Fibroblast of villous mesenchyme (primary cell): ENCODE data around the gene MAGOH. TPM values are rescaled to one million over a fixed set of nuclear protein-coding genes. Genes with fewer than 3 reads are reported as not detected.

ENCODE experiments used
- DNase-seq: peaks from one replicate; pipeline ENCODE4 v3.0.0-alpha.2; 2010; ENCODE audit warnings: low read depth
- H3K4me3 ChIP-seq: 2 replicates; pipeline ENCODE4 v1.5.1; 2011; ENCODE audit warnings: low read depth, mild to moderate bottlenecking, low read length
- CTCF ChIP-seq: IDR thresholded peaks from 2 replicates; pipeline ENCODE4 v1.5.1; 2012; ENCODE audit warnings: low read depth, mild to moderate bottlenecking, low read length; ENCODE audit not compliant: insufficient read depth
- total RNA-seq: library from RNA; depleted of rRNA; stranded (reverse); fragments of >200 nt; gene quantifications from 2 replicates; pipeline ENCODE4 v1.2.3, GENCODE V29; 2012

The MAGOH gene
- total RNA-seq, 1 donor: 30.2 TPM

DNA sequence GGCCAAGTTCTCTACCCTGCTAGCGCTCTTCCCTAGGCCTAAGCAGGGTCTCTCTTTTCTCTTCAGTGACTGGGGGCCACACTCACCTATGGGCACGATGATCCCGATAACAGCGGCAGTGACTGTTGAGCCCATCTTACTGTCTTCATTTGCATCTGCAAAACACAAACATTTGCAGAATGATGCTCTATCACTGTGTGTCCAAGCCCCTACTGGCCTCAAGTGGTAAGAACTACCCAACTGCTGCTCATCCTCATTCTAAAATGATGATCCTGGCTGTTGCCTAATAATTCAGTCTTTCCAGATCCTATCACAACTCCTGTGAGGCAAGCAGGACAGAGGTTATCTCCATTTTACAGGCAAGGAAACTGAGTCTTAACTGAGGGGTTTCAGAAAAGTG is 16.7 kb upstream of the MAGOH start:
- H3K4me3 ChIP-seq: no peak overlapping the region
- DNase-seq: peak; percentile 10
- TF ChIP-seq CTCF: peak; percentile 19

- DNase-seq: peak; percentile 90
- TF ChIP-seq CTCF: no peak
Measured at GRCh38 chr1:53254011-53254640, 15.8 kb upstream of the MAGOH start.

GRCh38 chr1:53250325-53250724 is 12.0 kb upstream of the MAGOH start:
- no peak for DNase-seq
- no peak for TF ChIP-seq CTCF
- H3K4me3 ChIP-seq: no peak overlapping the region

More at GRCh38 chr1:53254011-53254640, 15.8 kb upstream of the MAGOH start:
- H3K4me3 ChIP-seq: no peak overlapping the region

DNA sequence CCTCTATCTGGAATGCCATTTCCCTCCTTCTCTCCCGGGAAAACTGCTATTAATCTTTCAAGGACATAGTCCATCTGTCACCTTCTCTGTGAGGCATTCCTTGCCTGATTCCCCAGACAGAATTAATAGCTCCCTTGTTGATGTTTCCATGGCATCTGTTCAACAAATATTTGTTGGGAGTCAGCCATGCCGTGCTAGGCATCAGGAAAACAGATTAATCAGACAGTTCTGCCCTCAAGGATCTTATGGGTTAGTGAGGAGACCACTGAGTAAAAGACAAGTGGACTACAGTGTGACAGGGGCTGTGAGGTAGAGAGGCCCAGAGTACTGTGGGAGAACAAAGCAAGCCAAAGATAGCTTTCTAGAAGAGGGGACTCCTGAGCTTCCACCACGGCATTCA is 11.4 kb upstream of the MAGOH start:
- no peak for DNase-seq
- no peak overlapping the region for H3K4me3 ChIP-seq
- no peak for TF ChIP-seq CTCF

GRCh38 chr1:53246261-53247134 is 8.2 kb upstream of the MAGOH start:
- DNase-seq: peak; percentile 33
- no peak overlapping the region for H3K4me3 ChIP-seq
- TF ChIP-seq CTCF: no peak

DNA sequence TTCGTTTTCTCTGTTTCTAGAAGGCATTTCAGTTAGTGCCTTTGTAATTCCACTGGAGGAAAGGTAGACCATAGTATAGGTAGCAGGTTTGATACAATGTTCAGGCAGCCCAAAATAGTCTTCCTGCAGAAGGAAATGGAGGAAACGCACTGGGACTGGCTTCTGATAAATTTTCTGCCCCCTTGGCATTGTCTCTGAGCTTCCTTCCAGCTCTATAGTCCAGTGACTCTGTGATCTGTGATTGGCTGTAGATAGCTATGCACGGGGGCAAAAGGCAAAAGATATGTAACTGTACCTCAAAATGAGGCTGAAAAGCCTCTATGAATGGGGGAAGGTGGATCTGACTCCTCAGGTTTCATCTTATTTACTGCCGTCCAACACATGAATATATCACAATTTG is 5.8 kb upstream of the MAGOH start:
- no peak overlapping the region for H3K4me3 ChIP-seq
- TF ChIP-seq CTCF: no peak
- DNase-seq: no peak
